A375 (cell line): ENCODE results near the gene COL27A1. TPM values are rescaled to one million over a fixed set of nuclear protein-coding genes. Genes with fewer than 3 reads are reported as not detected.

ENCODE experiments used
- small RNA-seq: library from RNA; depleted of rRNA; stranded (forward); fragments of <200 nt; gene quantifications from one replicate; pipeline ENCODE3, GENCODE V24; 2014
- total RNA-seq: library from RNA; depleted of rRNA; stranded (reverse); fragments of >200 nt; shearing (Covaris generic); gene quantifications from 2 replicates; pipeline ENCODE4 v1.2.3, GENCODE V29; 2014; rRNA removed

COL27A1 gene
- total RNA-seq = 14.6 and 15.3 TPM in 2 replicates

GRCh38 chr9:114155263-114155994 is at the start of gene COL27A1:
Gene COL27A1, plus strand, starts transcription at chr9:114155537. Its CDS starts 414 bp downstream, at chr9:114155951.

GRCh38 chr9:114322831-114323531 is 167.6 kb downstream of the COL27A1 start, which contains the start of gene ORM1:
Gene ORM1, plus strand, starts transcription at chr9:114323098. Its CDS starts 36 bp downstream, at chr9:114323134.

GRCh38 chr9:114329625-114330022 is 174.3 kb downstream of the COL27A1 start, which contains the start of gene ORM2:
Gene ORM2, plus strand, starts transcription at chr9:114329869. Its CDS starts 36 bp downstream, at chr9:114329905.

Small RNA genes lying within 50 kb of the gene (small RNA-seq; reads per million reads assigned to genes)
- gene MIR455 = 0.80 reads per million, percentile 47 among the genes with 10 or more reads in this experiment

Other genes with a start within 250 kb of the COL27A1 start
- 0.37 TPM in 1 of 2 replicates, not detected in the other for gene AMBP, start 77.2 kb upstream of the COL27A1 start, total RNA-seq
- gene KIF12, start 56.2 kb upstream of the COL27A1 start, total RNA-seq = 1.1 and 1.5 TPM in 2 replicates
- gene ORM1, start 167.6 kb downstream of the COL27A1 start, total RNA-seq = not detected in 2 replicates
- not detected in 2 replicates for gene ORM2, start 174.3 kb downstream of the COL27A1 start, total RNA-seq
- gene AKNA, start 232.4 kb downstream of the COL27A1 start, total RNA-seq = 11.4 and 11.7 TPM in 2 replicates